Right renal cortex interstitium (tissue), 3 donors: ENCODE measurements around the gene ANKRD52. TPM values are rescaled to one million over a fixed set of nuclear protein-coding genes. Genes with fewer than 3 reads are reported as not detected.

Source experiments
- DNase-seq, 3 donors: peaks; one replicate each; pipeline ENCODE4 v3.0.0-alpha.2; 2013; ENCODE audit warnings: low read depth in 3 of 3, low spot score in 2 of 3
- polyA plus RNA-seq, 3 donors: library from polyadenylated mRNA; unstranded; fragments of 120-200 nt; gene quantifications; one replicate each; pipeline ENCODE4 v1.2.1, GENCODE V29; 2013; ENCODE audit not compliant: insufficient read length in 3 of 3

Gene ANKRD52
- polyA plus RNA-seq, 3 donors, result 24.9 to 27.2 (median 25.2) TPM

DNA sequence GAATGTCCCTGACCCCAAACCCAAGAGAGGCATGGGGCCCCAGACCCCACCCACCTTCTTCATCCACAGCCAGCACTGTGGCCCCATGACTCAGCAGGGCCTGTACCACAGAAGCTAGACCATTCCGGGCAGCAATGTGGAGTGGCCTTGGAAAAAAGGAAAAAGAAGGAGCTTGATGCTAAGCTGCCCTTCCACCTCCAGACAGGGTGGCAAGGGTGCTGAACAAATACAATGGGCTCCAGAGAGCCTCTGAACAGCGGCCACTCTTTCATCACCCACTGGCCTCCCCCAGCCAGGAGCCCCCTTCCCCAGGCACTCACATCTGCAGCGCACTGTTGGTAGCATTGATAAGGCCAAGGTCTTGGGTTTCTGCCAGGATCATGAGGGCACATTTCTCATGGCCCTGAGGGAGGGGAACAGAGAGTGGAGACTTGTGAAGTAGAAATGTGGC, 14.4 kb downstream of the ANKRD52 start:
- no peak for DNase-seq

DNA sequence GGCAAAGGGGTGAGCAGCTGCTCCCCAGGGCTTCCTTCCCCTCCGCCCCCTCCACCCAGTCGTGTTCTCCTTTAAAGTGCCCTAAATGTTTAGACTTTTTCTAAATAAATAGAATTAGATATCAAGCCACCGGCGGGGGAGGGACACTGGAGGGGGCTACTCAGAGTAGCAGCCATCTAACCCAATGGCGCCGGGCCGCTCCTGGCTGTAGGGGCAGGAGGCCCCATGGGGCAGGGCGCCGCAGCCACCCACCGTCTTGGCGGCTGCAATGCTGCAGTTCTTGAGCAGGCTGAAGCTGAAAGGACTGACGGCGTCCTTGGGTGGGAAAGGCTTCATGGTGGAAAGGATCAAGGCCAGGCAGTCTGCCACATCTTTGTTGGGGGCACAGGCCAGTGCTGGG, 15.2 kb downstream of the ANKRD52 start:
- no peak for DNase-seq

DNA sequence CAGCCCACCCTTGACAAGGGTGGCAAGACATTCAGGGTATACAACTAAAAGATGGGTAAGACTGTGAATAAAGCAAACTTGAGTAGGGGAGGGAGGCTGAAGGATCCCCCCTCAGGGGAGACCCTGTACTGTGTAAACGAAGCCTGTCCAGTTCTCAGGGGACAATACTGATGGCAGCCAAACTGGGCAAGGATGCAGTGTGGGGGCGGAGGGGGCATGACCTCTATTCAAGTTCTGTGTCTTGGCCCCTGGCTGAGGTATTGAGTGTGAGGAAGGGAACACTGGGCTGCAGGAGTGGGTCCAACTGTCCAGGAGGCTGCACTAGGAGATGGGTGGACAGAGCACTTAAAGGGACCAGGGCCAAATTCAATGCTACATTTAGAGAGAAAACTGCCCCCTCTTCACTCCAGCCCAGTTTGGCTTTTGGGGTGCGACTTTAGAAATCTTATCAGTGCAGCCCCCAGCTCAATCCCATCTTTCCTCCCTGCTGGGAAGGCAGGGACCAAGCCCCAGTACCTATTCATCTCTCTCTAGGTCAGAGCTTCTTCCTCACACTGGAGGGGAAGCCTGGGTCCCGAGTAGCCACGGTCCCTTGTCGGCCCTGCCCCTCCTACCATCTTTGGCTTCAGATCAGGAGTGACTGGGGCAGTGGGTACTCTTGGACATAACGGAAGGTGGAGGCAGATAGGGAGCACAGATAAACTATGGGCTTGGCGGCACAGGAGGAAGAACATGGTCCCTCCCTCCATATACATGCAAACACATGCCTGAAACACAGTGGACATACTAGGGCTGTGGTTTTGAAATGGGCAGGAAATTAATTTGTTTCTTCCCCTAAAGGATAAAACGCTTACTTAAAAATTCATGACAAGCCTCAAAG, 16.5 kb downstream of the ANKRD52 start:
- DNase-seq, result no peak

DNA sequence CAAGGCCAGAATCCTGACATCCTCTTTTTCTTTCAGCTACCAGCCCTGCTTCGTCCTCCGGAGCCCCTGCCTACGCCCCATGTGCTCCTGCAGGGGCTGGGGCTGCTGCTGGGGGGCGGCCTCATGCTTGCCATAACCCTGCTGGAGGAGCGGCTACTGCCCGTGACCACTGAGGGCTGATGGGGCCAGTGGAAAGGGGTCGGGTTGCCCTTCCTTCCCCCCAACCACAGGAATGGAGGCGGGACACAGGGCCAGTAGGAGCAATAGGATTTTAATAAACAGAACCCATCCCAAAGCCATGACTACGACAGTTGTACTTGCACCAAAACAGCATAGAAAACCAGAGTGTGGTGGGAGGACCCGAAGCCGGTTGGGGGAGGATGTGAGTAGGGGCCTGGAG, 20.6 kb downstream of the ANKRD52 start:
- DNase-seq, result no peak

DNA sequence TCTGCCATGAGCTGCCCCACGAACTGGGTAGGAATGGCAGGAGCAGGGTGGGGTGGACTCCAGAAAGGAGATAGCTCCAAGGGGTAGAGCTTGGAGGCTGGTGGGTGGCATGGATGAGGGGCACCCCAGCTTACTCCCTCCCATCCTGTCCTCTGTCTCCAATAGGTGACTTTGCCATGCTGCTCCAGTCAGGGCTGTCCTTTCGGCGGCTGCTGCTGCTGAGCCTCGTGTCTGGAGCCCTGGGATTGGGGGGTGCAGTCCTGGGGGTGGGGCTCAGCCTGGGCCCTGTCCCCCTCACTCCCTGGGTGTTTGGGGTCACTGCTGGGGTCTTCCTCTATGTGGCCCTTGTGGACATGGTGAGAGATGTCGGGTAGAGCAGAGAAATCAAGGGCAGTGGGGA, 21.2 kb downstream of the ANKRD52 start:
- no peak for DNase-seq

DNA sequence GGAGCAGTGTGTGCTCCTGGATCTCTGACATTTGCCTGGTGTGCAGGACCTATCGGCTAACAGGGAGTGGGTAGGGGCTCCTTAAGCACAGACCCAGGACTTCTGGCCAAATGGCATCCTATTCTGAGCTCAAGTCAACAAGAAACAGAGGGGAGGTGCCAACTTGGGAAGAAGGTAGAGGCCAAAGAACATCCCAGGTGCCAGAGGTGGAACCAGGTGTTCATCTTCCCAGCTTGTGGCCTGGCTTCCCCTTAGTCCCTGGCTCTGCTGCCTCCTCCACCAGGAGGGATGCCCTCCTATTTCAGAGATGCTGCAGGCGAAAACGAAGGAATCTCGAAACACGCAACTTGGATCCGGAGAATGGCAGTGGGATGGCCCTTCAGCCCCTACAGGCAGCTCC, 22.1 kb downstream of the ANKRD52 start:
- DNase-seq, result no peak

DNA sequence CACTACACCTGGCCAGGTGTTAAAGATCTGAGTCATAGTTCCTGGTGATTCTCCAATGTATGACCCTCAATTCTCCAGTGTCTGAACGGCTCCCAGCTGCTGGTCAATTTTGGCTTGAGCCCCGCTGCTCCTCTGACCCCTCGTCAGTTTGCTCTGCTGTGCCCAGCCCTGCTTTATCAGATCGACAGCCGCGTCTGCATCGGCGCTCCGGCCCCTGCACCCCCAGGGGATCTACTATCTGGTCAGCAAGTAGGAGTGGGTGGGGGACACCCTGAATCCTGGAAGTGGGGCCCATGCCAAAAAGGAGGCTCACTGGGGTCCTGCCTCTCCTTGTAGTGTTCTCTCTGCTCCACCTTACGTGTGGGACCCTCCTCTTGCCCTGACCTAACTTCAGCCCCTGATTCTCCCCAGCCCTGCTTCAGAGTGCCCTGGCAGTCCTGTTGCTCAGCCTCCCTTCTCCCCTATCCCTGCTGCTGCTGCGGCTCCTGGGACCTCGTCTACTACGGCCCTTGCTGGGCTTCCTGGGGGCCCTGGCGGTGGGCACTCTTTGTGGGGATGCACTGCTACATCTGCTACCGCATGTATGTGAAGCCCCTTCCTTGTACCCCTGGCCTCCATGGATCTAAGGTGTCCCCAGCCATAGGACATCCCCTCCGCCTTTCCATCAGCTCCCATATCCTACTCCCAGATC, 23.3 kb downstream of the ANKRD52 start:
- DNase-seq, result no peak

DNA sequence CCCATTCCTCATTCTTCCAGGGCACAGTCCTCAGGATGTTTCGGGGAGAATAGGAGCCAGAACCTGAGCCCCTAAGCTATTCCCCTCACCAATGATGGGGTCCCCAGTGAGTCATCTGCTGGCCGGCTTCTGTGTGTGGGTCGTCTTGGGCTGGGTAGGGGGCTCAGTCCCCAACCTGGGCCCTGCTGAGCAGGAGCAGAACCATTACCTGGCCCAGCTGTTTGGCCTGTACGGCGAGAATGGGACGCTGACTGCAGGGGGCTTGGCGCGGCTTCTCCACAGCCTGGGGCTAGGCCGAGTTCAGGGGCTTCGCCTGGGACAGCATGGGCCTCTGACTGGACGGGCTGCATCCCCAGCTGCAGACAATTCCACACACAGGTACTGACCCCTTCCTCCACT, 27.0 kb downstream of the ANKRD52 start:
- no peak for DNase-seq

DNA sequence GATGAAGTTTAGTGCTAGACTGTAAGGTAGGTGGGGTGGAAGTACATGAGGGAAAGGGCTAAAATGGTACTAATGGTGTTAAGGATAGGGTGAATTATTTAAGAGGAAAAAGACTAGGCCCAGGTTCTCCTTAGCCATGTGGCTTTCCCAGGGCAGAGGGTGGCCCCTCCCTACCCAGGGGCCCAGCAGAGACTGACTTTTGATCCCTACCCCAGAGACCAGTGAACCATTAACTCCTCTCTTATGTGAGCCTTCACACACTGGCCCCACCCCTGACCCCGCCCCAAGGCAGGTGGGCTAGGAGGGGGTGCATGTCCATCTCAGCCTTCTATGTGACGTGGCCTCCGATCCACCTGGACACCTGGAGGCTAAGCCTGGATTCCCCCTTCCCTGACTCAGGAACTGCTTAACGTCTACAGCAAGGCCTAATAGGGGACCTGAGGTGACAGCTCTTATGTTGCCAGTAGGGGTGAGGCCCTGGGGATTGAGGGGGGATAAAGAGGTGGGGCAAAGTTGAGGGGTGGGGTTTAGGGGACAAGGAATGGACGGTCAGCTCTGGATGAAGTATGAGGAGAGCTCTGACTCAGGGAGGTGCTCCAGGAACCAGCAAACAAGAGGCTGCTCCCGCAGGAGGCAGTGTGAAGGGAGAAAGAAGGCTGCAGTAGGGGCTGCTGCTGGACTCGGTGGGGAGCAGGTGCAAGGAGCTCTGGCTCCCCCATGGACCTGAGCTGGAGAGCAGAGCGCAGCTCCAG, 27.6 kb downstream of the ANKRD52 start:
- no peak for DNase-seq

DNA sequence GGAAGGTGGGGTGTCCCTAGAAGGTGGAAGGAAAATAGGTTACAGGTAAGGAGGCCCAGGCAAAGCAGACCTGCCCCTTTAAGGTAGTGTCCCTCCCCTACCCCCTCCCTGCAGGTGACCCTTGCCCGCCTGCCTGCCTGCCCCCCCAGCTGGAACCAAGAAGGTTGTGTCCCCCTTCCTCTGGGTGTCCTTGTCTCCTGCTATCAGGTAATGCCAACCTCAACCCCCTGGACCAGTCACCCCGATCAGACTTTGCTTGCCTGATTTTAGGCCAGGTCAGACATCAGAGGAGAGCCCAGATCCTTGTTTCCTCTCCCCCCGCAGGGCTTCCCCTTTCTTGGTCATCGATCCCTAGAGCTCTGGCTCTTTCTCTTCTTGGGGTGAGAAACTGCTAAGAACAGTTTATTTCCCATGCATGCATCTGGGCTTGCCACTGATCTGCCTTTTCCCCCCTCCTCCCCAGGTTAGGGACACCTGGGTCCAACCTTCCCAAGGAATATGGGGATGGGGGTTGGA, 28.2 kb downstream of the ANKRD52 start, which contains the start of gene SLC39A5:
Gene SLC39A5, plus strand, starts transcription at position 136 of the 516 bp plus-strand sequence. CDS start 1,224 bp downstream, outside the sequence.
- DNase-seq, result no peak

DNA sequence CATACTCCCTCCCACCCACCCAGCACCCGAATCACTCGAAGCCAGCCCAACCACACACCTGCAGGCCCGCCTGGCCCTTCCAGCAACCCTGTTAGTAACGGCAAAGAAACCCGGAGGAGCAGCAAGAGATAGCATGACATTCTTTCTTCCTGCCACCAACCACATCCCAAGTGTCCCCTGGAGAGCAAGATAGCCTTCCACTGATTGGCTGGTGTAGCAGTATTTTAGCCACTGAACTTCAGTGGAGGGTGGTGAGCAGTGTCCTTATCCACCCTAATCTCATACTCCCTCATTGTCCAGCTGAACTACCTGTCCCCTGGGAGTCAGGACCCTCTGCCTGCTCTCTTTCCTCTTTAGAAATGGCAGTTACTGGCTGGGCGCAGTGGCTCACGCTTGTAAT, 29.1 kb downstream of the ANKRD52 start:
- no peak for DNase-seq

DNA sequence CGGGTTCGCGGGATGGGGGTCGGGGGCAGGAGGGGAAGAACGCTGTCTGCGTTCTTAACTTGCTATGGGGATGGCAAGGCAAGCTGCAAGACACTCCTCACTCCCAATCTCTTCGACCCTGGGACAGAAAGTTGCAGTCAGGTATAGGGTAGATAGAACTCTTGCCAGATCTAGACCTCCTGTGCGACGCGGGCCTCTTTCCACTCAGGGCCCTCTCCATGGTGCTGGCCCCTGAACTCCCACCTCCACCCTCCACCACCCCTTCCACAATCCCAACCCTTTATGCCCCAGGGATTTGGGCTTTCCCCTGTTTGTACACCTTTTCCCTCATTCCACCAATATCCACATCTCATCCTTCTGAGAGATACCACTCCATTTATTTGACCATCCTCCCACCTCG, 33.2 kb downstream of the ANKRD52 start:
- DNase-seq, result no peak

DNA sequence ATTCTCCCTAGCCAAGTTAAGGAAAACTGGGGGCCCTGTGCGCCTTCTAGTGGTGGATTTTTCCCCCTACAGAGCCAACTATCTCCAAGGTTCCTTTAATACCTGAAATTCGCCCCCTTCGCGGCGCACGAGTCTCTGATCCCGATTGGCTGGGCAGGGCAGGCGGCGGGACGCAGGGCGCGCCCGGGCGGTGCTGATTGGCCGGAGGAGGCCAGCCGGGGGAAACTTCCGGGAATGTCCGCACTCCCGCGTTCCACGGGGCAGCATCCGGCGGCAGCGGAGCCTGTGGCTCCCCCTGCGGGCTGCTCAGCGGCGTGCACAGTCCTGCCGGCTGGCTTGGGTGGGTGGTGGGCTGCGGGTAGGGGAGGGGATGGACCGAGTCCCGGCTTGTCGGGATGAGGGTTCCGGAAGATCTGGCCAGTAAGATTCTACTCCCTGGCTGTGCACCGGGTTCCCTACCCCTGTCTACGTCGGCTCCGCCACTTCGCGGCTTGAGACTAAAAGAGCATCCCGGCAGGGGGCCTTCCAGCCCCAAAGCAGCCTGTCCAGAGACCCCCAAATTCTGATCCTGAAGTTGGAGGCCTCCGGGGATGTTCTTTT, 34.0 kb downstream of the ANKRD52 start, which contains the start of gene NABP2:
Gene NABP2, plus strand, starts transcription at position 241 of the 600 bp plus-strand sequence. CDS start 515 bp downstream, outside the sequence.
- DNase-seq, result peak; percentile 94 to 97 (median 94)

DNA sequence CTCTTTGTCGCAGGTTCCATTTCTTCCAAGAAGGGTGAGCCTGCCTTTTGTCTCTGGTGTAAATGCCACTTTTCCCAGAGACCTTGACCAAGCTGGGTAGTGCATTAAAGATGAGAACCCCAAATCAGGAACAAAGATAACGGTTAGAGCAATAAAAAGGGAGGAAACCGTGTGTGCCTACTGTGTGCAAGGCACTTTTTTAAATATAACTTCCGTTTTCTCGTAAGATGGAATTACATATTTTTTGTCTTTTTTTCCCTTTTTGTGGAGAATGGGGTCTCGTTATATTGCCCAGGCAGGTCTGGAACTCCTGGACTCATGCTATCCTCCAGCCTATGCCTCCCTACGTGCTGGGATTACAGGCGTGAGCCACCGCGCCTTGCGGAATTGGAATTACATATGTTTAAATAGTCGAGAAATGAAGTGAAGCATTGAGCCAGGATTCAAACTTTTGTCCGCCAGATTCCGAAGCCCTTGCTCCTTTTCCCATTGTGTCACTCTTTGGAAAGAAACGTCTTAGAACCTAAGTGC, 34.5 kb downstream of the ANKRD52 start:
- DNase-seq, result no peak

DNA sequence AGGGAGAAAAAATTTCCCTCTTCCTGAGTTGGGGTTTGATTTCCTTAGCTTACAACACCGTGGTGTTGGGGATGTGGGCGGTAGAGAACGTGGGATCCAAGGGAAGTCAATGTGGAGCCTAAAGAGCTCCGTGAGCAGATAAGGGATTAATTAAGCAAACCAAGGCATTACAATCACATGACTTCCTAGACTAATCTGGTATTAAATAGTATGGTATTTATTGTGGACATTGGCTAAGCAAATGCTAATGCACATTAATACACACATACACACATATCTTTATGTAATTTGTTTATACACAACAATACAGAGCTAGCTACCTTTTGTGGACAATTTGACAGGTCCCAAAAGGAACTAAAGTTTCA, 35.7 kb downstream of the ANKRD52 start:
- DNase-seq, result no peak

DNA sequence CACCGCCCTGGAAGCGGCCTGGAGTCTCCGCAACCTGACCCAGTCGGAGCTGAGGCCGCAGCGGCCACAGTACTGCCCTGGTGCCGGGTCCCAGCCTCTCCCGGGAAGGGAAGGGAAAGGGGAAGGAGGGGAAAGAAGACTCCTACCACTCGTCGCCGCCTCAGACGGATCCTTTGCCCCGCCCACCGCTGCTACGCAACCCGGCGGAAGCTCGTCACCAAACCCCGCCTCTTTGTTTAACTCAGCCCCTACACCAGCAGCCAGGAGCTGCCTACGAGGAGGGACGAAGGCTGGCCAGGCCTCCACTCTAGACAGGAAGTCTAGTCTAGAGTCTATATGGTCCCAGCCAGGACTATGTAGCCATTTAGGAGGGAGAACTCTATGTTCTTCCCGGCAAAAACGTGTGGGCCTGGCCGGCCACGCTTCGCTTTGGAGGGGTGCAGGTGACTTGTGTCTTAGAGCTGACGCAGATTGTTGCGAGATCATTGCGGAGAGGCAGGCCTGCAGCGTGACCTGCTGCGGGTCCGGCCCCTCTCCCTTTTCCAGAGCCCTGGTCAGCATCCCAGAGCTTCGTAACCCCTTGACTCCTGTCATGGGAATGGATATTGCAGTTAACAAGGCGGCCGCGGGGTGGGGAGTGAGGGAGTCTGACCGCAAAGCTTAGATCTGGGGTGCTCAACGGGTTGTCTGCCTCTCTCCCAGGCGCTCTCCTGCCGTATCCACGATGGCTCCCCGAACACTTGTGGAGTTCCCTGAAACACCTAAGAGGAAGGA, 36.2 kb downstream of the ANKRD52 start, which contains the start of gene RNF41:
Gene RNF41, minus strand, starts transcription at position 166 of the 774 bp plus-strand sequence. CDS start 7,875 bp downstream, outside the sequence.
- DNase-seq, result peak; percentile 94 to 96 (median 95)

DNA sequence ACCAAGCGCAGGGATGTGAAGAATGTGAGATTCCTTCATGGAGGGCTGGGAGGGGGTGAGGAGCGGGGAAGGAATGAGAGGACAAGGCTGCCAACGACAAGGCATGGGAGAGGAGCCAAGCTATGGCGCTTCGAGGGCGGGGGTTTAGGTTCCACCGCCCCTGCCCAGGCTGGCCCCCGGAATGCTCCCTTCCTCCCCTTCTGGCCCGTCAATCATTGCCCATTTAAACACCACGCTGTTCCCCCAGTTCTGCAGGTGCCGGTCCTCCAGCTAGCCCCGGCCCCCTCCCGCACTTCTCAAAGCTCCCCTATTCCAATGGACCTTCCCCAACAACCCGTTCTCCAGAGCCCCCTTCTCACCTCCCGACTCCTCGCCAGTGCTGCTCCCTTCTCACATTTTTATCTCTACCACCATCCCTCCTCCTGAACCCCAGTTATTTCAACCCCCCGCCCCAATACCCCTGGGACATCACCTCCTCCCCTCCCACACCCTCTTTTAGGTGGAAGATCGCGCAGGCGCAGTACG, 36.9 kb downstream of the ANKRD52 start:
- peak in 1 of 3 donors; percentile 55 for DNase-seq

DNA sequence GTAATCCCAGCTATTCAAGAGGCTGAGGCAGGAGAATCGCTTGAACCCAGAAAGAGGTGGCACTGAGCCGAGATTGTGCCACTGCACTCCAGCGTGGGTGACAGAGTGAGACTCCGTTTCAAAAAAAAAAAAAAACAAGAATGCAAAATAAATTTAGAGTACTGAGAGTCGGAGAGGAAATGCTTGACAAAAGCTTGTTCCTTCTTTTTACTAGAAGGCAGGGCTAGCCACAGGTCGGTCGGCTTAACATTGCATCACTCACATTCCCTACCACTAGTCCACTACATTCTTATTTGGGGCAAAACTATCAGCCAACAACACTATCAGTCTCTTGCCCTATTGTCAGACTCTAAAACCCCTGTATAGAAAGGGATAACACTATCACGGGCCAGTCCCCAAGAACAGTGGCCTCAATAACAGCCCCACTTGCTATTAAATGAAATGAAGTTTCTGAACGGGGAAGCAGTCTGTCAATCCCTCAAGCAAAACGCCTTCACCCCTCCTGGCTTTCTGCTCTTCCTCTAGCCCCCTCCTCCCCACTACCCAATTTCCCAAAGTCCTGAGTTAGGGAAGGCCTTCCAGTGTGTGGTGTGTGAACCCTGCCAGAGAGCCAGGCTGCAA, 37.5 kb downstream of the ANKRD52 start:
- DNase-seq, result no peak
